Activated naive CD8-positive, alpha-beta T cell (primary cell): ENCODE data around the gene CKS1B.

Experiments
- H3K27ac Mint-ChIP-seq: one replicate; pipeline ENCODE4 v1.8.0; 2021; ENCODE audit warnings: mixed read lengths
- H3K27me3 Mint-ChIP-seq: one replicate; pipeline ENCODE4 v1.8.0; 2021; ENCODE audit warnings: mixed read lengths
- H3K36me3 Mint-ChIP-seq: one replicate; pipeline ENCODE4 v1.8.0; 2021; ENCODE audit warnings: mixed read lengths
- H3K4me1 Mint-ChIP-seq: one replicate; pipeline ENCODE4 v1.8.0; 2021; ENCODE audit warnings: low read depth, mixed read lengths
- H3K4me3 Mint-ChIP-seq: one replicate; pipeline ENCODE4 v1.8.0; 2021; ENCODE audit warnings: mild to moderate bottlenecking, mixed read lengths
- H3K9me3 Mint-ChIP-seq: one replicate; pipeline ENCODE4 v1.8.0; 2021; ENCODE audit warnings: low read depth, mixed read lengths

The CKS1B gene

DNA sequence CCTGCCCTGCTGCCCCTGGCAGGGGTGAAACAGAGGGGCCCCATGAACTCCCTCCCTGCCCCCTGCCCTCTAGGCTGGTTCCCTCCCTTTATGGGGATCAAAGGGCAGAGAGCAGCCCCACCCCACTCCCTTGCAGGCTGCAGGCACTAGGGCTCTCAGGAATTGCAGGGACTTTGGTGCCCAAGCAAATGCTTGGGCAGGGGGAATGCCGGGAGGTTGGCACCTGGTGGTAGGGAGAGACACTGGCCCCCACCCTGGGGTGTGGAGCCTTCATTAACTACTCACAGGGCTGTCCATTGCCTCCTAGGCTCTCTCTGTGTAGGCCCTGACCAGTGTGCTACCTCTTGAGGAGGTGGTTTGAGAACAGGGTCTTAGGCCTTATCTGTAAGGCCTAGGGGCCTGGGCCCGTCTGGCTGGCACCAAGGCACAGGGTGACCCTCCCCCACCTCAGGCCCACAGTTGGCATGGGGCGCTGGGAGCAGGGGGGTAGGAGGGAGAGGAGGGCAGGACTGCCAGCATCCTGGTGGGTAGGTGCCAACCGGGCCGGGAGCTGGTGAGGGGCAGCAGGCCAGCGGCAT, 32.9 kb downstream of the CKS1B start:
- Mint-ChIP-seq H3K36me3 (no peaks in the 10 kb centered on the region), H3K27ac (no peak overlapping the region), H3K27me3 (no peaks in the 10 kb centered on the region), H3K4me3 (no peak overlapping the region), H3K4me1 (peaks cover 61% of the 10 kb centered on the region), H3K9me3 (no peaks in the 10 kb centered on the region)

- no peaks in the 10 kb centered on the region for H3K36me3 Mint-ChIP-seq
- H3K27me3 Mint-ChIP-seq, result no peaks in the 10 kb centered on the region
- H3K9me3 Mint-ChIP-seq, result no peaks in the 10 kb centered on the region
- H3K27ac Mint-ChIP-seq, result no peak overlapping the region
- H3K4me3 Mint-ChIP-seq, result no peak overlapping the region
- H3K4me1 Mint-ChIP-seq, result peaks cover 67% of the 10 kb centered on the region
Observed at GRCh38 chr1:155008015-155008941, 33.8 kb downstream of the CKS1B start.

- Mint-ChIP-seq H3K4me1 (peaks cover 68% of the 10 kb centered on the region), H3K36me3 (no peaks in the 10 kb centered on the region), H3K4me3 (no peak overlapping the region), H3K9me3 (no peaks in the 10 kb centered on the region), H3K27ac (peak overlapping the region; percentile 50), H3K27me3 (no peaks in the 10 kb centered on the region)
Observed at GRCh38 chr1:155009221-155009711, 34.8 kb downstream of the CKS1B start.

- H3K9me3 Mint-ChIP-seq, result no peaks in the 10 kb centered on the region
- no peaks in the 10 kb centered on the region for H3K27me3 Mint-ChIP-seq
- no peaks in the 10 kb centered on the region for H3K36me3 Mint-ChIP-seq
- H3K4me1 Mint-ChIP-seq, result peaks cover 68% of the 10 kb centered on the region
- H3K4me3 Mint-ChIP-seq, result peak overlapping the region; percentile 76
- H3K27ac Mint-ChIP-seq, result peak overlapping the region; percentile 50
Observed at GRCh38 chr1:155009742-155010141, 35.3 kb downstream of the CKS1B start.

- Mint-ChIP-seq H3K9me3 (no peaks in the 10 kb centered on the region), H3K27ac (peak overlapping the region; percentile 50), H3K4me1 (peaks cover 65% of the 10 kb centered on the region), H3K4me3 (peak overlapping the region; percentile 76), H3K27me3 (no peaks in the 10 kb centered on the region), H3K36me3 (no peaks in the 10 kb centered on the region)
Observed at GRCh38 chr1:155010211-155010918, 35.9 kb downstream of the CKS1B start.

GRCh38 chr1:155011004-155011416, 36.5 kb downstream of the CKS1B start:
- Mint-ChIP-seq H3K36me3 (no peaks in the 10 kb centered on the region), H3K4me3 (no peak overlapping the region), H3K27me3 (no peaks in the 10 kb centered on the region), H3K4me1 (peaks cover 65% of the 10 kb centered on the region), H3K27ac (no peak overlapping the region), H3K9me3 (no peaks in the 10 kb centered on the region)

DNA sequence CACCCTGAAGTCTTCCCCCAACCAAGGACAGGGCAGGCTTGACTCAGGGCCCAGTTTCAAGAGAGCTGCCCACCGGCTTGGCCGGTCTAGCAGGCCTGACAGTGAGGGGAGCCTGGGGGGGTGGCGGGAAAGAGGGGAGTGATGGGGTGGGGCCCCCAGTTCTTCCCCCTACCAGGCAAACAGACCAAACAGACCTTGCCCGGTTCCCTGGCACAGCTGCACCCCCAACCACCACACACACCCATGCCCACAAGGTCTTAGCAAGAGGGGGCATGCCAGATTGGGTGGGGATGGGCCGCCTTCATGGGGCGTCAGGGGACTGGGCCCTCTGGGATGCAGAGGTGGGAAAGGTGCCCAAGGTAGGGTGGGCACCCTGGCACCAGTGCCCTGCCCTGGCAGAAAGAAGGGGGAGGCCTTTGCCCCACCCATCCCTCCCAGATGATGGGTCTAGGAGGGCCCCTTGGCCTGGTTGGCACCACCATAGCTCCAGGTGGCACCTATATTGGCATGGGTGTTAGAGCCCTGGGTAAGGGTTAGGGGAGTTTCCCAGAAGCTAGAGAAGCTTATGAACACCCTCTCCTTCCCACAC, 37.0 kb downstream of the CKS1B start:
- Mint-ChIP-seq H3K27me3 (no peaks in the 10 kb centered on the region), H3K9me3 (no peaks in the 10 kb centered on the region), H3K36me3 (no peaks in the 10 kb centered on the region), H3K4me3 (no peak overlapping the region), H3K27ac (no peak overlapping the region), H3K4me1 (peaks cover 65% of the 10 kb centered on the region)

GRCh38 chr1:155012026-155012546, 37.6 kb downstream of the CKS1B start:
- no peaks in the 10 kb centered on the region for H3K9me3 Mint-ChIP-seq
- H3K4me3 Mint-ChIP-seq, result no peak overlapping the region
- peaks cover 64% of the 10 kb centered on the region for H3K4me1 Mint-ChIP-seq
- H3K36me3 Mint-ChIP-seq, result no peaks in the 10 kb centered on the region
- H3K27ac Mint-ChIP-seq, result no peak overlapping the region
- no peaks in the 10 kb centered on the region for H3K27me3 Mint-ChIP-seq

DNA sequence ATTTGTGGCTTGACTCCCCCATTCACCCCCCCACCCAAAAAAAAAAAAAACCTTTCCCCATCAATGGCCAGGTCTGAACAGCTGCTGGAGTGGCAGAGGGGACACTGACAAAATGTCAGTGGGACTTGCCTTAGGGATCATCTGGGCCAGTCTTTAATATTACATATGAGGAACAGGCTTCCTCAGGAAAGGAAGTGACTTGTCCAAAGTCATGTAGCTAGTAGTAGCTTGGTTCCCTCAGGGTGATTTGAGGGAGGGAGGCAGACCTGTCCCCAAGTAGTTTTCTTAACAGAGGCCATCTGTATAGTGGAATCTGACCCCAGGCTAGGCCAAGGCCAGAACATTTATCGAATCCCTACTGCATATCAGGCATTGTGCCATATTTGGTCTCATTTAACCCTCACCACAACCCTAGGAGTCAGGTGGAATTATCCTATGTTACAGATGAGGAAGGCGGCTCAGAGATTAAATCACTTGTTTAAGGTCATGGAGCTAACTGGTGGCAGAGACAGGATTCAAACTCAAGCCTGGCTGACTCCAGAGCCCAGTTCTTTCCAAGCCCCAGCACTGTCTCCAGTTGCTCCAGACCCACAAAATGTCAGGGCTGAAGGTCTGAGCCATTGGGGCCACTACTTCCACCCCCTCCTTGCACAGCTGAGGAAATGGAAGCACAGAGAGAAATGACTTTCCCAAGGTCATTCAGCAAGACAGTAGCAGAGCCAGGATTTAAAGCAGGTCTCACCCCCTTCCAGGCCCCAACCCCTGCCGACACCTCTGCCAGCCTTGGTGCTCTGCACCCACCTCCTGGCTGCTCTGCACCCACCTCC, 38.5 kb downstream of the CKS1B start:
- Mint-ChIP-seq H3K9me3 (no peaks in the 10 kb centered on the region), H3K36me3 (no peaks in the 10 kb centered on the region), H3K27me3 (no peaks in the 10 kb centered on the region), H3K4me3 (peak overlapping the region; percentile 49), H3K4me1 (peaks cover 69% of the 10 kb centered on the region), H3K27ac (peak overlapping the region; percentile 35)

DNA sequence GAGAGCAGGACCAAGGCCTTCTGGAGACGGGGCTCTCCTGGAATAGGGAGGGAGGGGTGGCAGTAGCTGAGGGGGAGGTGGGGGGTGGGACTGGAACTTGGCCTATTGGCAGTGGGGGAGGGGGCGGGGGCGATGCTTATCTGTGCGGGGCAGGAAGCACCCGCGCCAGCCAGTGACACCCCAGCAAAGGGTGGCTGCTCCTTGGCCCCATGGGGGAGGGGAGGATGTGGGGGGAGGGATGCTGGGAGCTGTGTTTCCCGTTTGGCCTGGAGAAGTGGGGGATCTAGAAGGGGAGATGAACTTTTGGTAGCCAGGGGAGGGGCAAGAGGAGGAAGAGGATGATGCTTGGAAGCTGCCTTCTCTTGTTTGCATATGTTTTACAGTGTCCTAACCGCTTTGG, 39.2 kb downstream of the CKS1B start:
- H3K36me3 Mint-ChIP-seq, result no peaks in the 10 kb centered on the region
- no peak overlapping the region for H3K27ac Mint-ChIP-seq
- peak overlapping the region; percentile 49 for H3K4me3 Mint-ChIP-seq
- no peaks in the 10 kb centered on the region for H3K9me3 Mint-ChIP-seq
- no peaks in the 10 kb centered on the region for H3K27me3 Mint-ChIP-seq
- peaks cover 69% of the 10 kb centered on the region for H3K4me1 Mint-ChIP-seq

GRCh38 chr1:155014709-155015508, 40.4 kb downstream of the CKS1B start:
- H3K27me3 Mint-ChIP-seq, result no peaks in the 10 kb centered on the region
- no peak overlapping the region for H3K4me3 Mint-ChIP-seq
- no peak overlapping the region for H3K27ac Mint-ChIP-seq
- no peaks in the 10 kb centered on the region for H3K36me3 Mint-ChIP-seq
- H3K9me3 Mint-ChIP-seq, result no peaks in the 10 kb centered on the region
- H3K4me1 Mint-ChIP-seq, result peaks cover 62% of the 10 kb centered on the region

GRCh38 chr1:155015527-155016230, 41.2 kb downstream of the CKS1B start:
- Mint-ChIP-seq H3K4me1 (peaks cover 55% of the 10 kb centered on the region), H3K4me3 (peak overlapping the region; percentile 36), H3K9me3 (no peaks in the 10 kb centered on the region), H3K27me3 (no peaks in the 10 kb centered on the region), H3K27ac (no peak overlapping the region), H3K36me3 (no peaks in the 10 kb centered on the region)
